GM12872 (cell line): ENCODE results near the gene TTF2.

ENCODE experiments used
- CTCF ChIP-seq: IDR thresholded peaks from 3 replicates; pipeline ENCODE4 v1.5.1; 2011; ENCODE audit warnings: low read depth, mild to moderate bottlenecking, low read length, moderate library complexity; ENCODE audit not compliant: insufficient read depth

TTF2 gene

GRCh38 chr1:117020526-117021156 lies 39.5 kb upstream of the TTF2 start:
- TF ChIP-seq CTCF: no peak

- TF ChIP-seq CTCF: no peak
Measured at GRCh38 chr1:117022114-117022513, 38.0 kb upstream of the TTF2 start.

GRCh38 chr1:117025568-117025967 lies 34.6 kb upstream of the TTF2 start:
- TF ChIP-seq CTCF: no peak

GRCh38 chr1:117026361-117026760 lies 33.8 kb upstream of the TTF2 start:
- no peak for TF ChIP-seq CTCF

GRCh38 chr1:117029685-117030084 lies 30.4 kb upstream of the TTF2 start:
- no peak for TF ChIP-seq CTCF

- TF ChIP-seq CTCF: no peak
Measured at GRCh38 chr1:117030271-117030877, 29.8 kb upstream of the TTF2 start.

GRCh38 chr1:117032266-117032665 lies 27.9 kb upstream of the TTF2 start:
- no peak for TF ChIP-seq CTCF
